ENCODE data around the gene CD36.

CD36 gene

GRCh38 chr7:80611353-80611752 is 27.1 kb upstream of the CD36 start:
- H3K4me3 ChIP-seq: no peak overlapping the region
- TF ChIP-seq, protein P1, sequence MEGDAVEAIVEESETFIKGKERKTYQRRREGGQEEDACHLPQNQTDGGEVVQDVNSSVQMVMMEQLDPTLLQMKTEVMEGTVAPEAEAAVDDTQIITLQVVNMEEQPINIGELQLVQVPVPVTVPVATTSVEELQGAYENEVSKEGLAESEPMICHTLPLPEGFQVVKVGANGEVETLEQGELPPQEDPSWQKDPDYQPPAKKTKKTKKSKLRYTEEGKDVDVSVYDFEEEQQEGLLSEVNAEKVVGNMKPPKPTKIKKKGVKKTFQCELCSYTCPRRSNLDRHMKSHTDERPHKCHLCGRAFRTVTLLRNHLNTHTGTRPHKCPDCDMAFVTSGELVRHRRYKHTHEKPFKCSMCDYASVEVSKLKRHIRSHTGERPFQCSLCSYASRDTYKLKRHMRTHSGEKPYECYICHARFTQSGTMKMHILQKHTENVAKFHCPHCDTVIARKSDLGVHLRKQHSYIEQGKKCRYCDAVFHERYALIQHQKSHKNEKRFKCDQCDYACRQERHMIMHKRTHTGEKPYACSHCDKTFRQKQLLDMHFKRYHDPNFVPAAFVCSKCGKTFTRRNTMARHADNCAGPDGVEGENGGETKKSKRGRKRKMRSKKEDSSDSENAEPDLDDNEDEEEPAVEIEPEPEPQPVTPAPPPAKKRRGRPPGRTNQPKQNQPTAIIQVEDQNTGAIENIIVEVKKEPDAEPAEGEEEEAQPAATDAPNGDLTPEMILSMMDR (IDR thresholded peaks at IDR 0.05): no peak
- H3K27ac ChIP-seq: no peak overlapping the region
- no peak for DNase-seq (ENCODE audit: low spot score)

GRCh38 chr7:80611779-80612178 is 26.7 kb upstream of the CD36 start:
- DNase-seq (ENCODE audit: low spot score): no peak
- Histone ChIP-seq H3K4me3 (no peak overlapping the region), H3K27ac (no peak overlapping the region)
- TF ChIP-seq, protein P1 (IDR thresholded peaks at IDR 0.05): no peak

DNA sequence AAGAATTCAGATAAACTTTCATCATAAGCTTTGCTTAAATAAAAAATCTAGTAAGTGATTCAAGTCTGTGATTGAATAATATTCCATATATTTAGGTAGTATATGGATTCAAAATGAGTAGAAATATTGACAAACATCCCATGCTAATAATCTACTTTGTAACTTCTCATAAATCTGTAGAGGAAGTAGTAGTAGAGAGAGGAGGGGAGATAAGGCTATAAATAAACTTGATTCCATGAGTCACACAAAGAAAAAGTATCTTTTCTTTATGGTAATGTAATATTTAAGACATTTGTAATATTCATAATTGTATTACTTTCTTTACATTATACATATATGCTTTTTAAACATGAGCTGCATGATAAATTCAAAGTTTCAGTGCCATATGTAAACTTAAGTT is 25.6 kb upstream of the CD36 start:
- H3K4me3 ChIP-seq: no peak overlapping the region
- TF ChIP-seq, protein P1 (IDR thresholded peaks at IDR 0.05): no peak
- DNase-seq (ENCODE audit: low spot score): no peak
- H3K27ac ChIP-seq: no peak overlapping the region

- DNase-seq (ENCODE audit: low spot score): no peak
- Histone ChIP-seq H3K4me3 (no peak overlapping the region), H3K27ac (no peak overlapping the region)
- TF ChIP-seq, protein P1 (IDR thresholded peaks at IDR 0.05): no peak
Measured at GRCh38 chr7:80613519-80613918, 24.9 kb upstream of the CD36 start.

- H3K4me3 ChIP-seq: no peak overlapping the region
- TF ChIP-seq, protein P1 (IDR thresholded peaks at IDR 0.05): no peak
- DNase-seq (ENCODE audit: low spot score): no peak
- no peak overlapping the region for H3K27ac ChIP-seq
Measured at GRCh38 chr7:80614851-80615271, 23.6 kb upstream of the CD36 start.

GRCh38 chr7:80618096-80618495 is 20.3 kb upstream of the CD36 start:
- no peak overlapping the region for H3K4me3 ChIP-seq
- no peak overlapping the region for H3K27ac ChIP-seq

GRCh38 chr7:80619741-80620140 is 18.7 kb upstream of the CD36 start:
- DNase-seq (ENCODE audit: low spot score): no peak
- TF ChIP-seq, protein P1 (IDR thresholded peaks at IDR 0.05): no peak
- Histone ChIP-seq H3K27ac (no peak overlapping the region), H3K4me3 (no peak overlapping the region)

More at GRCh38 chr7:80618096-80618495, 20.3 kb upstream of the CD36 start:
- DNase-seq (ENCODE audit: low spot score): no peak
- TF ChIP-seq, protein P1 (IDR thresholded peaks at IDR 0.05): no peak

Measured in coronary artery (tissue), 2 donors.